Measurements from ENCODE around the gene IFNAR2.

GRCh38 chr21:33232291-33233034 lies 2.7 kb downstream of the IFNAR2 start:
- TF ChIP-seq CTCF (conservative IDR thresholded peaks at IDR 0.05) (no peak), ZFX (IDR thresholded peaks at IDR 0.05) (no peak)

All from C4-2B (cell line).